NCI-H2196 treated with DMSO at 0.1 percent for 48 hours (cell line): ENCODE data around the gene RASAL2.

Experiments
- DNase-seq: peaks from one replicate; lab custom pipeline; 2025; ENCODE audit not compliant: unreplicated experiment; lab: John Stamatoyannopoulos, UW

The RASAL2 gene

DNA sequence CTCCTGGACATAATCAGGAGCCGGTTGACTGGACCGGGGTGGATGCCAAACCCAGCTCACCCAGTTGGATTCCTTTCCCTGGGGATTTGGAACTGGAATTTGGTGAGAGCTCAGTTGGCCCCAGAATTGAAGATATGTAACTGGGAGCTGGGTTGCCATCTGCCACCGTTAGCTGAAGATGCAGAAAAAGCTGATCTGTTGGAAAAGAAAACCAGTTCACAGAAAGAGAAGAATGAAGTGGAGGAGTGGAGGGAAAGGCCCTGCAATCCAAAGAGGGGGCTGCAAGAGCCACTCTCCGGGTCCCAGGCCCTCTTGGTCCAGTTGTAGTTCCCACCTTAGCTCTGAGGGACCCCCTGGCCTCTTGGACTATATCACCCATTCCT lies 435.0 kb downstream of the RASAL2 start:
- DNase-seq: no peak

DNA sequence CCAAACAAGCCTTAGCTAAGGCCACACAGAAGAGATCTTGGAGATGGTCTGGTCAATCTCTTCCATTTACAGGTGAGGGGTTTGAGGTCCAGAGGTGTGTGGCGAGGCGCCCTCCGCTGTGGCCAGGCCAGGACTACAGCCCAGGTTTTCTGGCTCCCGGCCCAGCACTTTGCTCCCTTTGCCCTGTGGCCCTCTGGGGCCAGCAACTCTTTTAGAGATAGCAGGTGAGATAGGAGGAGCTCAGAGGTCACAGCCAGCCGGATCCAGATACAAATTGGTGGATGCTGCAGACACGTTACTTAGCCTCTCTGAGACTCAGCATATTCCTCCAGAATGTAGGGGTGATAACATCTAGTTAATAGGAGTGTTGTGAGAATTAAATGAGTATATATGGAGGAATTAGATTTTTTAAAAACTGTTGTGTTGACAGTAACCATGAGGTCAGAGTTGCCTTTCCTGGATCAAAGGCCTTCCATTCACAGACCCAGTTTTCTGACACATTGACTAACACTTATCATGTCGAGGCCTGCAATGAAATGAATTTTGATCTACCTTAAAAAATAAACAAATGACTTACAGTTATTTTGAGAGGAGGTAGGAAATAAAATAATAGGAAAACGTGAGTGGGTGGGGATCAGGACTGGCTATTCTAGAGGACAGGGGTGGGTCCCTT lies 435.6 kb downstream of the RASAL2 start:
- DNase-seq: no peak

DNA sequence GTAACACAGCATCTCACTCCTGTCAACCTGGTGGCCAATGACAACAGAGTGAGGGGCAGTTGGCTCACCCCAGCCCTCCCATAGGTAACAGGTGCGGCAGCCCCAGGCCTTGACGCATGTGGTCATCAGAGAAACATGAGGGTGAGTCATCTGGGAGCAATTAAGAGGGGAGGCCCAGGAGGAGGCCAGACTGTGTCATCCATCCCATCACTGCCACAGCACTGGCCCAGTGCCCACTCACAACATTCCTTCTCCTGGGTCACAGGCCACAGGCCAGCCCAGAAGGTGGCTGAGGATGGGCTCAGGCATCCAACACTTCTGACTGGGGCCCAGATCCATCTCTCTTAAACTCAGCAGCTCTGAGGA lies 436.1 kb downstream of the RASAL2 start:
- no peak for DNase-seq

DNA sequence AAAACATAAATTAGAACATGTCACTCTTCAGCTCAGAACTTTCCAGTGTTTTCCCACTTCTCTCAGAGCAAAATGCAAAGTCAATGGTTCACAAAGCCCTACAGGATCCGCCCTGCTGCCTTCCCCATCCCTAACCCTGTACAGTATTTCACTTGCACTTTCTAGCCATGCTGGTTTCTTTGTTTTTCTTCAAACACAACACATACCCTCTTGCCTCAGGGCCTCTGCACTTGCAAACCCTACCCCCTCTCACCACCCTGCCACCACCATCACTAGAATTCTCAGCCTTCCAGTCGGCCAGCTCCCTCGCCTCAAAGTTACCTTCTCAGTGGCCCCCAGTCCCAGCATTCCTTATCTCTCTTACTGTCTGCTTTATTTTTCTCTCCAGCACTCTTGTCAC lies 436.6 kb downstream of the RASAL2 start:
- no peak for DNase-seq

DNA sequence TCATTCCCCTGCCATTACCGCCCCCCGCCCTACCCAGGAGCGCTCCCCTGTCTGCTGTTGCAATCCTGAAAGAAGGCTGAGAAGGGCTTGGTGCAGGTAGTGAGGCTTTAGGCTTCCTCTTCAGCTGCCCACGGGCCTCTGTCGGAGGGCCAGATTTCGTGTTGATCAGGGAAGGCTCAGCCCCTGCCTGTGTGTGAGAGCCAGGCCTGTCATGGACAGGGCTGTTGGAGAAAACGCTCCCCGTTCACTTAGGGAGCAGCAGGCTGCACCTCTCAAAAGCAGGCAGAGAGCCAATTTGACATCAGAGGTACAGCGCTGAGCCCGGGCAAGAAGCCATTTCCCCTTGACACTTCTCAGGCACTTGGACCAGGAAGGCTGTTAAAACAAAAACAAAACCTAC lies 438.0 kb downstream of the RASAL2 start:
- DNase-seq: no peak

DNA sequence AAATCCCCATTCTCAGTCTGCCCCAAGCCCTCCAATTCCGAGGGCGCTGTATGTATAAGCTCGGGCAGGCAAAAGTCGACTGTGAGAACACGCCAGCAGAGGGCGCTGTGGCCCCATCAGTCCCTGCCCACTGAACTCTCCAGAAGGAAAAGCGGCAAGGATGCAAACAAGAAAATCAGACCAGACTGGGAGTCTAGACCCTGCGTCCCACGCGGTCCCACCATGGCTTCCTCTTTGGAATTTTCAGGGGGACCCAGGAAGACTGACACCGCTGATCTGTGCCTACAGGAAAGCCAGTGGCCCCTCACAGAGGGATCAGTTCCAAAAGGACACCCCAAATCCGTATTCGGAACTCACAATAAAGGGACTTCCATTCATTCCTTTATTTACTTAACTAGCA lies 438.5 kb downstream of the RASAL2 start:
- DNase-seq: peak; percentile 26

DNA sequence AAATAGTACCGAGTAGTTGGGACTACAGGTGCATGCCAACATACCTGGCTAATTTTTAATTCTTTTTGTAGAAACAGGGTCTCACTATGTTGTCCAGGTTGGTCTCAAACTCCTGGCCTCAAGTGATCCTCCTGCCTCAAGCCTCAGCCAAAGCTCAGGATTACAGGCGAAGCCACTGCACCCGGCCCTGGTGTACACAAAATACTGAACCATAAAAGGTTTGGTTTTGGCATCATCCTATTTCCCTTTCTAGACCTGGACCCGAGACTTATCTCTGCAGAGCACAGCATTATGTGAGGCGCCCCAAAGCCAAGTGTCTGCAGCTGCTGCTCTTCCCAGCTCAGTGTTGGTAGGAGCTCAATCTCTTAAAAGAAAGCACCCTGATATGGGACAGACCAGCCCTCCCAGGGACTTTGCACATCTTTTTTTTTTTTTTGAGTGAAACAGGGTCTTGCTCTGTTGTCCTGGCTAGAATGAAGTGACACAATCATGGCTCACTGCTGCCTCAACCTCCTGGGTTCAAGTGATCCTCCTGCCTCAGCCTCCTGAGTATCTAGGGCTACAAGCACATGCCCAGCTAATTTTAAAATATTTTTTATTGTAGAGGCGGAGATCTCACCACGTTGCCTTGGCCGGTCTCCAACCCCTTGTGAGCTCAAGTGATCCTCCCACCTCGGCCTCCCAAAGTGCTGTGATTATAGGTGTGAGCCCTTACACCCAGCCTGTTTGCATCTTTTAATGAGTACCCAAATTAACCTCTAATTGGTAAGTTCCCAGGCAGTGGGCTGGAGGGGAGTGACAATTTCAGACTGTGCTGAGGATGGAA lies 439.4 kb downstream of the RASAL2 start:
- no peak for DNase-seq
